Measurements from ENCODE around the gene NCR2. TPM values are rescaled to one million over a fixed set of nuclear protein-coding genes. Genes with fewer than 3 reads are reported as not detected.

NCR2 gene
- total and polyA plus RNA-seq, 2 of the 13 experiments (the other 11 are each of a cell fraction or from before 2014, with no cell fraction given): not detected

DNA sequence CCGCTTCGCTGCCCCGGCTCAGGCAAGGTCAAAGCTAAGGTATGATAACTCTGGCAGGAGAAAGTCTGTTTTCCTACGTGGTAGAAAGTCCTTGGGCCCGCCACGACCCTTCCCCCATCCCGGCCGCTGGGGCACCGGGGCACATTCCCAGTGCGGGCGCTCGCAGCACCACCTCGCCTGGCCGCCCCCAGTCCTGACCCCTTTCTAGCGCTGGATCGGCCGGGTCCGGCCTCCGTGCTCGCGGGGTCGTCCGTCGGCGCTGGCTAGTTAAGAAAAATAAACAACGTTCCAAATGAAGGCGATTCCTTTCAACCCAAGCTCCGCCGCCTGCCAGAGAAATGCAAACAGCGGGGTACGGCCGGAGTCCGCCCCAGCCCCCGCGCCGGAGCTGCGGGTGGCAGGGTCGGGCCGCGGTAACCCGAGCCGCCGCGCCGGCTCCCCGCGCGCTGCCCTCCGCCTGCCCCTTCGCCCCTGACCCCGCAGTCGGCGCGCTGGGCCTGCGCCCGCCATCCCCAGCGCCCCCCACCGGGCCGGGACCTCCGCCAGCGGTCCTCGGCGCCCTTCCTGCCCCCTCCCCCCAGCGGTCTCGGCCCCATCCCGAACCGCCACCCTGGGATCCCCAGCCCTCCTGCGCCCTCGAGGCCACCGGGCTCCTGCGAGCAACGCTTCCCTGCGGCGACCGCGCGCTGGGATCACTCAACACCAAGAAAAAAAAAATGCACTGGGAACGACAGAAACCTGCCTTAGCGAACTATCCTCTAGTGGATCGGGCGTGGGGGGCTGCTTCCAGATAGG is 37.6 kb downstream of the NCR2 start (continued):
- TF ChIP-seq, protein P1, sequence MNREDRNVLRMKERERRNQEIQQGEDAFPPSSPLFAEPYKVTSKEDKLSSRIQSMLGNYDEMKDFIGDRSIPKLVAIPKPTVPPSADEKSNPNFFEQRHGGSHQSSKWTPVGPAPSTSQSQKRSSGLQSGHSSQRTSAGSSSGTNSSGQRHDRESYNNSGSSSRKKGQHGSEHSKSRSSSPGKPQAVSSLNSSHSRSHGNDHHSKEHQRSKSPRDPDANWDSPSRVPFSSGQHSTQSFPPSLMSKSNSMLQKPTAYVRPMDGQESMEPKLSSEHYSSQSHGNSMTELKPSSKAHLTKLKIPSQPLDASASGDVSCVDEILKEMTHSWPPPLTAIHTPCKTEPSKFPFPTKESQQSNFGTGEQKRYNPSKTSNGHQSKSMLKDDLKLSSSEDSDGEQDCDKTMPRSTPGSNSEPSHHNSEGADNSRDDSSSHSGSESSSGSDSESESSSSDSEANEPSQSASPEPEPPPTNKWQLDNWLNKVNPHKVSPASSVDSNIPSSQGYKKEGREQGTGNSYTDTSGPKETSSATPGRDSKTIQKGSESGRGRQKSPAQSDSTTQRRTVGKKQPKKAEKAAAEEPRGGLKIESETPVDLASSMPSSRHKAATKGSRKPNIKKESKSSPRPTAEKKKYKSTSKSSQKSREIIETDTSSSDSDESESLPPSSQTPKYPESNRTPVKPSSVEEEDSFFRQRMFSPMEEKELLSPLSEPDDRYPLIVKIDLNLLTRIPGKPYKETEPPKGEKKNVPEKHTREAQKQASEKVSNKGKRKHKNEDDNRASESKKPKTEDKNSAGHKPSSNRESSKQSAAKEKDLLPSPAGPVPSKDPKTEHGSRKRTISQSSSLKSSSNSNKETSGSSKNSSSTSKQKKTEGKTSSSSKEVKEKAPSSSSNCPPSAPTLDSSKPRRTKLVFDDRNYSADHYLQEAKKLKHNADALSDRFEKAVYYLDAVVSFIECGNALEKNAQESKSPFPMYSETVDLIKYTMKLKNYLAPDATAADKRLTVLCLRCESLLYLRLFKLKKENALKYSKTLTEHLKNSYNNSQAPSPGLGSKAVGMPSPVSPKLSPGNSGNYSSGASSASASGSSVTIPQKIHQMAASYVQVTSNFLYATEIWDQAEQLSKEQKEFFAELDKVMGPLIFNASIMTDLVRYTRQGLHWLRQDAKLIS (CRISPR knock-in tag; IDR thresholded peaks at IDR 0.05): no peak
- TF ChIP-seq PCBP1 (IDR thresholded peaks at IDR 0.05; ENCODE audit: borderline replicate concordance, low read depth, low read length) (no peak), ZBTB20 (CRISPR knock-in tag; IDR thresholded peaks at IDR 0.05; ENCODE audit: borderline replicate concordance, low read depth) (no peak), ZSCAN22 (CRISPR knock-in tag; IDR thresholded peaks at IDR 0.05) (no peak), ZNF678 (CRISPR knock-in tag; IDR thresholded peaks at IDR 0.05) (peak; percentile 20; the same call in 1 of the 2 replicates)
- TF ChIP-seq, protein P2, sequence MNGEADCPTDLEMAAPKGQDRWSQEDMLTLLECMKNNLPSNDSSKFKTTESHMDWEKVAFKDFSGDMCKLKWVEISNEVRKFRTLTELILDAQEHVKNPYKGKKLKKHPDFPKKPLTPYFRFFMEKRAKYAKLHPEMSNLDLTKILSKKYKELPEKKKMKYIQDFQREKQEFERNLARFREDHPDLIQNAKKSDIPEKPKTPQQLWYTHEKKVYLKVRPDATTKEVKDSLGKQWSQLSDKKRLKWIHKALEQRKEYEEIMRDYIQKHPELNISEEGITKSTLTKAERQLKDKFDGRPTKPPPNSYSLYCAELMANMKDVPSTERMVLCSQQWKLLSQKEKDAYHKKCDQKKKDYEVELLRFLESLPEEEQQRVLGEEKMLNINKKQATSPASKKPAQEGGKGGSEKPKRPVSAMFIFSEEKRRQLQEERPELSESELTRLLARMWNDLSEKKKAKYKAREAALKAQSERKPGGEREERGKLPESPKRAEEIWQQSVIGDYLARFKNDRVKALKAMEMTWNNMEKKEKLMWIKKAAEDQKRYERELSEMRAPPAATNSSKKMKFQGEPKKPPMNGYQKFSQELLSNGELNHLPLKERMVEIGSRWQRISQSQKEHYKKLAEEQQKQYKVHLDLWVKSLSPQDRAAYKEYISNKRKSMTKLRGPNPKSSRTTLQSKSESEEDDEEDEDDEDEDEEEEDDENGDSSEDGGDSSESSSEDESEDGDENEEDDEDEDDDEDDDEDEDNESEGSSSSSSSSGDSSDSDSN (CRISPR knock-in tag; IDR thresholded peaks at IDR 0.05): peak; percentile 73; the same call in 1 of the 2 replicates
- TF ChIP-seq, protein P3, sequence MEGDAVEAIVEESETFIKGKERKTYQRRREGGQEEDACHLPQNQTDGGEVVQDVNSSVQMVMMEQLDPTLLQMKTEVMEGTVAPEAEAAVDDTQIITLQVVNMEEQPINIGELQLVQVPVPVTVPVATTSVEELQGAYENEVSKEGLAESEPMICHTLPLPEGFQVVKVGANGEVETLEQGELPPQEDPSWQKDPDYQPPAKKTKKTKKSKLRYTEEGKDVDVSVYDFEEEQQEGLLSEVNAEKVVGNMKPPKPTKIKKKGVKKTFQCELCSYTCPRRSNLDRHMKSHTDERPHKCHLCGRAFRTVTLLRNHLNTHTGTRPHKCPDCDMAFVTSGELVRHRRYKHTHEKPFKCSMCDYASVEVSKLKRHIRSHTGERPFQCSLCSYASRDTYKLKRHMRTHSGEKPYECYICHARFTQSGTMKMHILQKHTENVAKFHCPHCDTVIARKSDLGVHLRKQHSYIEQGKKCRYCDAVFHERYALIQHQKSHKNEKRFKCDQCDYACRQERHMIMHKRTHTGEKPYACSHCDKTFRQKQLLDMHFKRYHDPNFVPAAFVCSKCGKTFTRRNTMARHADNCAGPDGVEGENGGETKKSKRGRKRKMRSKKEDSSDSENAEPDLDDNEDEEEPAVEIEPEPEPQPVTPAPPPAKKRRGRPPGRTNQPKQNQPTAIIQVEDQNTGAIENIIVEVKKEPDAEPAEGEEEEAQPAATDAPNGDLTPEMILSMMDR (CRISPR knock-in tag; IDR thresholded peaks at IDR 0.05): peak; percentile 30
- TF ChIP-seq, protein P4, sequence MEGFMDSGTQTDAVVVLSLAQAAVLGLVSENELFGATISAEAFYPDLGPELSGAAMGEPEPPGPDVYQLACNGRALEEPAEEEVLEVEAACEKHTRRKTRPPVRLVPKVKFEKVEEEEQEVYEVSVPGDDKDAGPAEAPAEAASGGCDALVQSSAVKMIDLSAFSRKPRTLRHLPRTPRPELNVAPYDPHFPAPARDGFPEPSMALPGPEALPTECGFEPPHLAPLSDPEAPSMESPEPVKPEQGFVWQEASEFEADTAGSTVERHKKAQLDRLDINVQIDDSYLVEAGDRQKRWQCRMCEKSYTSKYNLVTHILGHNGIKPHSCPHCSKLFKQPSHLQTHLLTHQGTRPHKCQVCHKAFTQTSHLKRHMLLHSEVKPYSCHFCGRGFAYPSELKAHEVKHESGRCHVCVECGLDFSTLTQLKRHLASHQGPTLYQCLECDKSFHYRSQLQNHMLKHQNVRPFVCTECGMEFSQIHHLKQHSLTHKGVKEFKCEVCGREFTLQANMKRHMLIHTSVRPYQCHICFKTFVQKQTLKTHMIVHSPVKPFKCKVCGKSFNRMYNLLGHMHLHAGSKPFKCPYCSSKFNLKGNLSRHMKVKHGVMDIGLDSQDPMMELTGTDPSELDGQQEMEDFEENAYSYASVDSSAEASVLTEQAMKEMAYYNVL (CRISPR knock-in tag; IDR thresholded peaks at IDR 0.05; ENCODE audit: borderline replicate concordance): peak; percentile 83; the same call in 1 of the 2 replicates

Measured in HepG2 (cell line).